GM18526 (cell line): ENCODE measurements around the gene NUP133.

Source experiments
- POLR2A ChIP-seq: IDR thresholded peaks from 3 replicates; pipeline ENCODE4 v1.6.1; 2011; ENCODE audit not compliant: insufficient read length; ENCODE audit errors: extremely low read depth

The NUP133 gene

DNA sequence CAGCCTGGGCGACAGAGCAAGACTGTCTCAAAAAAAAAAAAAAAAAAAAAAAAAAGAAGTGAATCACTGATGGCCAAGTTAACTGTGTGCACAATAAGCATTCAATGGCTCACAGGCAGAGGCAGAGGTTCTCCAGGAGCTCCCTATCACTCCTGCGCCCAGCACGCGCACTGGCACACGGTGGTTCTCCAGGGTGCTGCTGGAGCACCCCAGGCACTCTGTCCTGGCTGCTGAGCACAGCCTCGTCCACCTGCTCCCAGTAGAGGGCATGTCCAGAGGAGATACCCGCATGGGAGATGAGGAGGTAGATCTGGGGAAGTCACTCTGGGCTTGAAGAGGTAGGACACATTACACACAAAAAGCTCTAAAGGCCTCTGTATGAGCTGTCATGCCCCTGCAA, 21.5 kb upstream of the NUP133 start:
- no peak for TF ChIP-seq POLR2A

DNA sequence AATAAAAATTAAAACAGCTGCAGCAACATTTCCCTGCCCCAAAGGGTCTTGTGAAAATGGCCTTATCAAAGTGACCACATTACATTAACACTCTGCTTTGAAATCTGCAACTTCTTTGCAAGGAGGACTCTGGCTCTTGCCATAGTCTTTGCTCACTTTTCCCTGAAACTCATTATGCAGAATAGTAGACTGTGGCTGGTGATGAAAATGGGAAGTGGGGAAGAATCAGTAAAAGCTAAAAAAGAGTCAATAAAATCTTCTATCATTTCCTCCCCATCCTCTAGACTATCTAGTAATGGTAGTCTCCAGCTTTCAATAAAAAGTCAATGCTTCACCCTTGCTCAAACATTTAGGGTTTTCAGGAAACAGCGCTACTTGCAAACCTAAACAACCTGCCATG, 18.6 kb upstream of the NUP133 start:
- TF ChIP-seq POLR2A: no peak

DNA sequence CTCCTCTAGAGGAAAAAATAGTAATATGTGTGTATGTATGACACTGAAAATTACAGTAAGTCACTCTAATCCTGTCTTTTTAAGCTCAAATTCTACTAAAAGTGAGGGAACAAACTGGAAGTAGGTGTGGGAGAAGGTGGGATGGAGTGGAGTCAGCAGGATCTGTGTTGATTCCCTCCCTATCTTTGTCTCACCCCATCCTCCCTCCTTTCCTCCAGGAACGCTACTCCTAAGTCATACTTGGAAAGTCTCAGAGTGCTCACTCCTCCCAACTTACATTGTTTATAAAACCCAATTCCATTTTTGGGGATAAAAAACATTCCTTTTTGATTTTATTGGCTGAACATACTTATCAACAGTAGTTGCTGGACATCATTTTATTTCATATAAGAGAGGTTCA, 14.9 kb upstream of the NUP133 start:
- no peak for TF ChIP-seq POLR2A

DNA sequence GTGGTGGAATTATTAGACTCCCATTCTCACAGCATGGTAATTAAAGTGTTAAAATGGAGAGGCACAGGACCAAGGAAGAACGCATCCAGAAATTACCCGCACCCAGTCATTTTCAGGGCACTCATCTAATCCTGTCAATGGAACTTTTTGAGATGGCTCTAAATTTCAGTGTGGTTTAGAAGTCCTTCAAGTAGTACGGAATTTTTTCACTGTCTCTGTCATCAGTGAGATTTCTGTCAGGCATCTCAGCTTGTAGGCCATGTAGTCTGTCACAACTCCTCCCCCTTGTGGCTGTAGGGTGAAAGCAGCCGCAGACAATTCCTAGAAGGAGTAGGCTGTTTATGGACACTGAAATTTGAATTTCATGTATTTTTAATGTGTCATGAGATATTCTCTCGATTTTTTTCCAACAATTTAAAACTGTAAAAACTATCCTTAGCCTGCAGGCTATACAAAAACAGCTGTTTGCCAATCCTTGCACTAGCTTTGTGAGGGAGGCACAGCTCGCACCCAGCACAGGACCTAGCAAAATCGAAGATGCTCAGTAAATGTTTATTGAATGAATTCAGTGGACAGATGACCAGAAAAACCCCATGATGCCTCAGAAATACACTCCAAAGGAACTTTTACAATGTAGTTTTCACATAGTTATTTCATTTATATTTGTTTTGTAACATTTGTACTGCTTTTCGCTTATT, 6.6 kb upstream of the NUP133 start:
- TF ChIP-seq POLR2A: no peak

DNA sequence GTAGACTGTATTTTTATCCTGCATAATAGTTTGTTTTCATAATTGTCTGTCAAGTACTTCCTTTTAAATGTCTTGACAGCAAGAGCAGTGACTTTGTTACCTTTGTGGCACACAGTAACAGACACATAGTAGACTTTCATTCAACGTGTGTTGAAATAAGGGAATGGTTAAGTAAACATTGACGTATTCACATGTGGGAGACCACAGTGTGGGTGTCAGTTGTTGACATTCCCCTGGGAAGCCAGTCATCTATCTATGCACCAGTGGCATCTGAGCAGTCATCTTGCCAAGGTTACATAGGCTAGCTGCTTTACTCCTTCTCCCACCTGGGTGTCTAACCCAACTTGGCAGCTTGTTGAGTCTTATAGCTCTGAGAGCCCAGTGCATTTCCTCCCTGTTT, 1.4 kb upstream of the NUP133 start:
- no peak for TF ChIP-seq POLR2A

DNA sequence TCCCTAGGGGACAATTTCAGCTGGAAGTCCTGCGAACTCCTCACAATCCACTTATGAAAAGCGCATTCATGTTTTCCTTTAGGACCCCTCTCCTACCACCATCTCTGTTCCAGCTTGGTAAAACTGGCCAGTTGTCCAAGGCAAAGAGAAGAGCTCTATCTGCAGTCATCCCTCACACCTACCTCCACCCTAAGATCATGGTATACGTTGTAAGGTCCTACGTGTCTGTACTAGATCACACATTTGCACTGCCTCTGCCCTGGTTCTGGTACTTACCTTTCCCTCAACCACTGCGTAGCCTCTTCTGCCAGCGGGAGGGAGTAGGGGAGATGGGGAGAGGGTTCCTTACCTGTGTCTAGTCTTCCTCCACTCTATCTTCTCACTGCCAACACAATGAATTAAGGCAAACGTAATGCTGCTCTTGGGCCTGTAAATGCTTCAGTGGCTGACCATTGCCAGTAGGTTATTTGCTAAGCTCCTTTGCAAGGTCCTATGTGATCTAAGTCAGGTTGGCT, 739 bp upstream of the NUP133 start:
- TF ChIP-seq POLR2A: no peak

DNA sequence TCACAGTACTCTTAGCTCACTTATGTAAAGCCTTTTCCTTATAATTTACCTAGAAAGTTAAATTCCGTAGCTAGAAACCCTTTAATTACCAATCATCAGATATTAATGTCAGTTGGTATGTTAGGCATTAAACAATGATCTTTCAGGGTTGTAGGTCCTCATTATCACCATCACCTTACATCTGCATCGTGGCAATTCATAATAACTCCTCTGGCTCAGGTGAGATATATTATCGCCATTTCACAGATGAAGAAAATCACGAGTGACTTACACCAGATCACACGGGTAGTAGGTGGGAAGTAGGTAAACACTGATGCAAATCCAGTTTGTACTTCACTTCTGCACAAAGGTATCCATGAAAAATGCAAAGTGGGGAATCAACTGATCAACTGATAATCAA, 639 bp downstream of the NUP133 start:
- TF ChIP-seq POLR2A: no peak

DNA sequence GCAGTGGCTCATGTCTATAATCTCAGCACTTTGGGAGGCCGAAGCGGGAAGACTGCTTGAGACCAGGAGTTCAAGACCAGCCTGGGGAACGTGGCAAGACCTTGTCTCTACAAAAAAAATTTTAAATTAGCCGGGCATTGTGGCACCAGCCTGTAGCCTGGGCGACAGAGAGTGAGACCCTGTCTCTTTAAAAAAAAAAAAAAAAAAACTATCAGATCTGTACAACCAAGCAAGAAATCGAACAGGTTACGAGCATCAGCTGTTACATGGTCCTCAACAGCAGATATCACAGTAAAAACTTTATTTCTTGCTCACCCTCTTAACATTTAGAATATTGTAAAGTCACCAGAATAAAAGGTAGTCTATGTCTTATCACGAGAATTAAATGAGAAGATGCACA, 1.5 kb downstream of the NUP133 start:
- no peak for TF ChIP-seq POLR2A

DNA sequence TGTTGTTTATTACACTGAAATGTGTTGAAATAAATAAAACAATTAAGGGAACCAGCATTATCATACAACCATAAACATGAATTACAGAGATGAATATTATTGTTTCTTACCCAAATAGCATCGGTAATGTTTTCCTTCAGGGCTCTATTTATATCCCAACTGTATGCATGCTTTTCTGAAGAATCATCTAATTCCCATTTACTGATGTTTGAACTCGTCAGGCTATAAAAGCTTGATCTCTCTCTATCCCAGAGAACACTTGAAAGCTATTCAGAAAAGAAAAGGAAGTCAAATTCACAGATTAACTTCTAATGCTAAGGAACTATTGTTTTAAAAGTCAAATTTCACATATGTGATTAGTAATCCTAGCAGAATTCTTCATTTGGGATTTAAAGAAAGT, 12.4 kb downstream of the NUP133 start:
- no peak for TF ChIP-seq POLR2A

DNA sequence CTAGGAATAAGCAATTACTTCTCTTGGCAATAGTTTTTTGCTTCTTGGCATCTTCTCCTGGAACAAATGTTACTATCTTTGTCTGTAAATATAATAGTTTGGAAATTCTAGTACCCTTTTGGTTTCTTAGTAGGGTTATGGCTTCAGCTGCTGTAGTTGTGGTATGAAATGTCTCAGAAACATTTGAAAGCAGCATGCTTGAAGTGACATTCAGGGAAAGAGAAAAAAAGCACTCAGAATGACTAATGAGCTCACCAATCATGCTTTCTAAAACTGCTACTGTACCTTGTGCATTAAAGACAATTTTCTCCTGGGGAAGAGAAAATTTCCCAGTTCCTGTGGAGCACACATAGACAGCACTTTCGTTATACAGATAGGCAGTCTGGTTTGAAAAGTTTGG, 21.0 kb downstream of the NUP133 start:
- no peak for TF ChIP-seq POLR2A

DNA sequence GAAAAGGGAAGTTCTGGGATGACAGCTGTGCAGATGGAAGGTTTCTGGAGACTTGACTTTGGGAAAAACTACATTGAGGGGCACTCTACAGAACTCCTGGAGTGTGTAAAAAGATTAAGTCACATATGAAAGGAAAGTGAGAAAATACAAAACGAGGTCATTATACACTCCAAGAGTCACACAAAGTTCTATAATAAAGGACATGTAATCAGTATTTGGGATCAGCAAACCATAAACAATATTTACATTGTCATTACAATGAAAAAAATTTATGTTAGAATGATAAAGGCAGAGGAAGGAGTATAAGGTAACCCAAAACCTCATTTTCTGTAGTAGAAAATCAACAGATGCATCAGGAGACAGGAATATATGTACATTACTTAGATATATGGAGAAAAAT, 22.8 kb downstream of the NUP133 start:
- TF ChIP-seq POLR2A: no peak

DNA sequence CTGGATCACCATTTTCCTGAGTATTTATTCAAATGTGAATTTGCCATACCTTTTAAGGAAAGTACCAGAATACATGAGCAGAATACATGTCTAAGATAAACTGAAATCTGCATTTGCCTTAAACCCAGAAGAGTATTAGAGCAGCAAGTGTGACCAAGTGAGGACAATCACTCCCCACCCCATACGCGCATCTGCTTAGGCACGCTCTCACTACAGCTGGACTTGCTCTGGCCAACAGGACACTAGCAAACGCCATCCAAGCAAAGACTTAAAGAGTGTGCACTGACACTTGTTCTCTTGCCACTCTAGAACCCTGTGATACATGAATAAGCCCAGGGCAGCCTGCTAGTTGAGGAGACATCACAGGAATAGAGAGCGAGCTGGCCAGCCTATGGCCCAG, 25.6 kb downstream of the NUP133 start:
- TF ChIP-seq POLR2A: no peak

DNA sequence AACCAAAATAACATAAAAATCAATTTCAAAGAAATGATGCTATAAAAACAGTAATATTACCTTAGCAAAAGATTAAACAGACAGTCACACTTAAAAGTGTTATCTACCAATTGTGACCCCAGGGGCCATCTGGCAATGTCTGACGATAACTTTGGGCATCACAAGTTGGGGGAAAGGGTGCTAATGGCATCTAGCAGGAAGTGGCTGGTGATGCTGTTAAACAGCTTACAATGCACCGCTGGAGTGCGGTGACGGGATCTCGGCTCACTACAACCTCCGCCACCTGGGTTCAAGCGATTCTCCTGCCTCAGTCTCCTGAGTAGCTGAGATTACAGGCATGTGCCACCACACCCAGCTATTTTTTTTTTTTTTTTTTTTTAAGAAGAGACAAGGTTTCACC, 27.6 kb downstream of the NUP133 start:
- TF ChIP-seq POLR2A: no peak

DNA sequence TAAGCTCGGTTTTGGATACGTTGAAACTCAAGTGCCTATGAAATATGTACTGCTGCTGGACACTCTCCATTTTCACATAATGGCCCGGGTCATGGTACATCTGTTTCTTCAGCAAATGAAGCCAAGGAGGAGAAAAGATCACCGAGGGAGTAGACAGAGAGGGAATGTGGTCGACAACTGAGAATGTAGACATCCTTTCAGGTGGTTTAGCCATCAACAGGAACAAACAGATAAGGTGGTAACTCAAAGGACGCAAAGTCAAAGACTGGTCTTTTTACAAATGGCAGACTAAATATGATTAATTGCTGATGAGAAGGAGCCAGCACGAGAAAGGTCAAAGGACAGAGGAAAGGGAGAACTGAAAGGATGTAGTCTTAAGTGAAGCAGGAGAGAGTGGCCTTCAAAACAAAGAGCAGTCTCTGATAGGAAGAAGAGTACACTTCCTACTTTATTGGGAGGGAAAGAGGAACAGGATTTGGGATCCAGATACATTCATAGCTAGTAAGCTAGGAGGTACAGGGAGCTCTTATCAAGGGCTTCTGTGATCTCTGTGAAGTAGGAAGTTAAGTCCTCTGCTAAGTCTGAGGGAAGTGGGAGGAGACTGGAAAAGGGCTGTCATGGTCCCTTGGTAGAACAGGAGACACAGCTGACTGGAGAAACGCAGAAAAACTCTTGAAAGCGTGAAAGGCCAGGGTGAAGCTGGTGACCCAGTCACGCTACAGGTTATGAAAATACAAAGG, 28.3 kb downstream of the NUP133 start:
- no peak for TF ChIP-seq POLR2A

DNA sequence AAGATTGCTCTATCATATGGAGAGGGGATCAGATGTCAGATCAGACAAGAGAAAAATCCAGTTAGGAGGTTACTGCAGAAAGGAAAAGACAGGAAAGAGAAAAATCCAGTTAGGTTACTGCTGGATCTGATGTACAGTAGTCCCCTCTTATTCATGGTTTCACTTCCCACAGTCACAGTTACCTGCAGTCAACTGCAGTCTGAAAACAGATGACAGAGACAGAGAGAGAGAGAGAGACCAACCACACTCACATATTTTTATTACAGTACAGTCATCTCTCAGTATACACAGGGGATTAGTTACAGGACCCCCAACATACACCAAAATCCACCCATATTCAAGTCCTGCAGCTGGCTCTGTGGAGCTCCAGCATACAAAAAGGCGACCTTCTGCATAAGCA, 29.3 kb downstream of the NUP133 start:
- TF ChIP-seq POLR2A: no peak

DNA sequence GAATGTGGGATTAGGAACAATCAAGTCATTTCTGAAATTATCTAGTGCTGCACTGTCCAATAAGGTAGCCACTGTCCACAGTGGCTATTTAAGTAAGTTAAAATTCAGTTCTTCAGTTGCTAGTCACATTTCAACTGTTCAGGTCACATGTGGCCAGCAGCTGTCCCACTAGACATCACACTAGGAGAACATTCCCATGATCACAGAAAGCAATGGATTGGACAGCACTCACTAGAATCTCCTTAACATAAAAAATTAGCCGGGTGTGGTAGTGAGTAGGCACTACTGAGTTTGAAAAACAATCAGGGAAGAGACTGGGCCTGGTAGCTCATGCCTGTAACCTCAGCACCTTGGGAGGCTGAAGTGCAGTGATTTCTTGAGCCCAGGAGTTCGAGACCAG, 33.6 kb downstream of the NUP133 start:
- TF ChIP-seq POLR2A: no peak

DNA sequence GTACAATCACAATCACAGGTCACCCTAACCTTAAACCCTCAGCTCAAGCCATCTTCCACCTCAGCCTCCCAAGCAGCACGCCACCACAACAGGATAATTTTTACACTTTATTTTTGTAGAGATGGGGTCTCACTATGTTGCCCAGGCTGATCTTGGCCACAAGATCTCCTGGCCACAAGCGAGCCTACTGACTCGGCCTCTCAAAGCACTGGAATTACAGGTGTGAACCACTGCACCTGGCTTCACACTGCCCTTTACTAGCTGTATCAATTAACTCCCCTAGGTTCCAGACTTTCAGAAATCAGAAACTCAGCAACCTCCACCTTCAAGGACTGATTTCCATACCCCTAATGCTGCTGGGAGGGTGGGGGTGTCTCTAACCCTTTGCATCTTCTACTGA, 37.0 kb downstream of the NUP133 start:
- TF ChIP-seq POLR2A: no peak
